NCI-H2107 treated with DMSO at 0.1 percent for 48 hours (cell line): ENCODE measurements around the gene PACSIN2.
"Not testable (repeated sequence)": the region's sequence is repeated elsewhere in the genome, so short reads cannot be mapped to it uniquely, and the experiment has no call there.

Experiments used
- DNase-seq: peaks from one replicate; lab custom pipeline; 2025; ENCODE audit not compliant: unreplicated experiment; lab: John Stamatoyannopoulos, UW

PACSIN2 gene

GRCh38 chr22:42928969-42929837, 85.7 kb downstream of the PACSIN2 start:
- DNase-seq: no peak

- no peak for DNase-seq
Observed at GRCh38 chr22:42927966-42928365, 87.0 kb downstream of the PACSIN2 start.

- DNase-seq: no peak
Observed at GRCh38 chr22:42926768-42927167, 88.2 kb downstream of the PACSIN2 start.

- no peak for DNase-seq
Observed at GRCh38 chr22:42926104-42926503, 88.8 kb downstream of the PACSIN2 start.

- DNase-seq: no peak
Observed at GRCh38 chr22:42925598-42925997, 89.4 kb downstream of the PACSIN2 start.

- DNase-seq: not testable (repeated sequence)
Observed at GRCh38 chr22:42925031-42925430, 89.9 kb downstream of the PACSIN2 start.

- DNase-seq: no peak
Observed at GRCh38 chr22:42924436-42924835, 90.5 kb downstream of the PACSIN2 start.

GRCh38 chr22:42922374-42923191, 92.4 kb downstream of the PACSIN2 start:
- DNase-seq: no peak

- no peak for DNase-seq
Observed at GRCh38 chr22:42920101-42920820, 94.7 kb downstream of the PACSIN2 start.

GRCh38 chr22:42919199-42919598, 95.8 kb downstream of the PACSIN2 start:
- no peak for DNase-seq

GRCh38 chr22:42918500-42918899, 96.4 kb downstream of the PACSIN2 start:
- DNase-seq: no peak

GRCh38 chr22:42917358-42917757, 97.6 kb downstream of the PACSIN2 start:
- DNase-seq: not testable (repeated sequence)

- DNase-seq: no peak
Observed at GRCh38 chr22:42915980-42916765, 98.8 kb downstream of the PACSIN2 start.

- no peak for DNase-seq
Observed at GRCh38 chr22:42914511-42915076, 100.4 kb downstream of the PACSIN2 start.

- DNase-seq: no peak
Observed at GRCh38 chr22:42913874-42914510, 101.0 kb downstream of the PACSIN2 start.

GRCh38 chr22:42912059-42912458, 102.9 kb downstream of the PACSIN2 start:
- no peak for DNase-seq

- peak; percentile 59 for DNase-seq
Observed at GRCh38 chr22:42910221-42910942, 104.6 kb downstream of the PACSIN2 start.

- DNase-seq: peak; percentile 16
Observed at GRCh38 chr22:42909363-42910058, 105.4 kb downstream of the PACSIN2 start.

GRCh38 chr22:42908374-42908746, 106.6 kb downstream of the PACSIN2 start:
- no peak for DNase-seq
